ENCODE measurements around the gene TENT5A.

GRCh38 chr6:81791756-81792155 is 39.3 kb upstream of the TENT5A start:
- TF ChIP-seq GATA2 (IDR thresholded peaks at IDR 0.05; ENCODE audit: low read depth, low read length) (no peak), GATA3 (IDR thresholded peaks at IDR 0.05; ENCODE audit: low read depth, low read length) (no peak)
